ENCODE results near the gene CAVIN2.

CAVIN2 gene

DNA sequence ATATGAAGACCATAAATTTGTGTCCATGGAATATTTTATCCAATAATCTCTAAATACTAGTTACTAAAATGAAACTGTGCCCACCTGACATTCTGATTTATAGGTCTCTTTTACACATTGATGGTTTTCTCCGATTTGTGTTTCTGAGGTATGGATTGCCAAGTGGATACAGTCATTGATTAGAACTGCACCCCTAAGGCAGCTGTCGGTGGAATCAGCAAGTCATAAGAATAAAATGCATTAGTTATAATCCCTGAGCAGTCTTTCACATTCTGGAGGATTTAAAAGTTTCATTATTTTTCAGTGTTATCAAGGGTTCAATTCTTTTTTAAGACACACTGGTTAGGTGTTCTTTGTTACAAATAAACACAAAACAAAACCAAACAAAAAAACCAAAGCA is 6.0 kb downstream of the CAVIN2 start:
- DNase-seq (ENCODE audit: extremely low read depth in 1 of 2, low read depth in 1 of 2) = no peak

DNA sequence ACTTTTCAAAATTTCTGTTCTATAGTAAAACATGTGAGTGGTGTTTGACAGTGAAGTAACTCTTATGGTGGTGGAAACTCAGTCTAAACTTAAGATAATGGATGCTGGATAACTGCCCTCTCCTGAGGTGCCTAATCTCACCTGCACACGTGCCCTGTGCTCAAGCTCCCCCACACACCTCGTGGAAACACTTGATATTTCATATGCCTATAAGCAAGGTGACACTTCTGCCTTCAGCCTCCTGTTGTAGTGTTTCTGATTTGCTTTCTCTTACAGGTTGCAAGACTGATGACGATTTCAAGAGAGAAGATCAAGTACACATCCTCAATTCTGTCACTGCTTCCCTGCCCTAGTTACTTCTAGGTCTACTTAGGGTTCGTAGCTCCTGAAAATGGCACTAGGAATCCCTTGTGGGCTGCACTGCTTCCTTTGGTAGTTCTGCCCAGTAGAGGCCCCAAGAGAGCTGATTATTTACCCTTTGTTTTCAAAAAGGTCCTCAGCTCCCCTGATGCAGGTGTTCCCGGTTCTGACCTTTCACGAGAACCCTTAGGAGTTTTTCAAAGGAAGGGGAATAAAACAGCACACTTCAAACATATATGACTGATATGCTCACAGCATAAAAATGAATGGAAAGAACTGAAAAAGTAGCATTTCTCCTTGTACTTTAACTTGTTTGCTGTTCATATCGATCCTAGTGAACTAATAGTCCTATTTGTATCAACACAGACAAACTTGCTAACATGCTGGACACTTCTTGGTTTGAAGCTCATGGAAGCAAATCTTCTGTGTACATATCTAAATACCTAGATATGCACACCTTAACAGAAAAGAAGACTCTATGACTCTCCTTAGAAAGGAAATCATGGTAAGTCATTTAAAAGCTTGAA is 6.7 kb downstream of the CAVIN2 start:
- DNase-seq (ENCODE audit: extremely low read depth in 1 of 2, low read depth in 1 of 2) = no peak

DNA sequence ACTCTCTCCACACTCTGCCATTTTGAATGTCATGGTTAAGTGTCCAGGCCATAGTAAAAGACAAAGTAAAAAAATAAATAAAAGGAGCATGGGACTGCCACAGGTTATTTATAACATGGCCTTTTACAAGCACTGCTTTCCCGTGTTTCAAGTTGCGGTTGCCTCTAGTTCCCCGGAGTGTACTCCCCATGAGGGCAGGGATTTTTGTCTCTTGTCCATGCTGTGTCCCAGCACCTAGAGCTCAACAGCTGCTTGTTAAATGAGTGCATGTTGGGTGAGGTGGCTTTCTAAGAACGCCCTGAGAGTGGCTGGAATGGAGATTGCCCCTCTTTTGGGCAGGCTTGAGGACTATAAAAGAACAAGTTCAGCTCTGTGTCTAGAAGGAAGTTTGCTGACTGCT is 8.4 kb downstream of the CAVIN2 start:
- no peak for DNase-seq (ENCODE audit: extremely low read depth in 1 of 2, low read depth in 1 of 2)

DNA sequence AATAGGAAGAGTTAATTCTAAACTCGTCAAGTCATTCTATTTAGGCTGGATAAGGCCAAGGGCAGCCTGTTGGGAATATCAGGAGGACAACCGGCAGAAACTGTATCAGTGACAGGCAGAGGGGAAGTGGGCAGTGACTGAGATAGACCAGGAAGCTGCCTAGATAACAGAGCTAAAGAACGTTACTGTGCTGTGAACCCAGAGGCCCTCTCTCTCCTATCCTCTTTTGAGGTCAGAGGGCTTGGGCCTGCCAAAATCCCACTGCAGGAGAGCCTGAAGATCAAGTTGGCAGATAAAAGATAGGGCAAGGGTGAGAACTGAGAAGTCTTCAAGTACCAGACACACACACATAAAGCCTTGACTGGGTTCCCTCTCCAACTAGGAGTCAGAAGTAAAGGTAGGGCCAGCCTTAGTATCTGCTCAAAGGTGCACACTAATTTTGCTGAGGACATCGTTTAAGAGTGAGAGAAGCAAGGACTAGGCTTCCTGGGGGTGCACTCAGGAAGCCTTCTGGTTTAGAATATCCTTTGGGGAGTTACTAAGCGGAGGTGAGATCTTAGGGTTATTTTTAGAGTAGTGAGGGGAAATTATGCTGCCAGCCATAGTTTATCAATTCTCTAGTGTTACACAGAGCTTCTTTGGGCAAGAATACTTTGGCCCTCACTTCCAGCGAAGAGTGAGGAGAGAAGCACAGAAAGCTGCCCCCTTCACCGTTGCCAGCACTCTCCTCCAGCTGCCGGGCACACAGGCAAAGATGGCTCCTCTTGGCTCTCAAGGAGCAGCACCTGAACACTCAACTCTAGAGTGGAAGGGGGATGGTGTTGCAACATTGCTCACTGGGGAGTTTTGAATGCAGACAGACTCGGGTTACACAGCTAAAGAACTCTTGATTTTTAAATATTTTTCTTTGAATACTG is 9.8 kb downstream of the CAVIN2 start:
- no peak for DNase-seq (ENCODE audit: extremely low read depth in 1 of 2, low read depth in 1 of 2)

DNA sequence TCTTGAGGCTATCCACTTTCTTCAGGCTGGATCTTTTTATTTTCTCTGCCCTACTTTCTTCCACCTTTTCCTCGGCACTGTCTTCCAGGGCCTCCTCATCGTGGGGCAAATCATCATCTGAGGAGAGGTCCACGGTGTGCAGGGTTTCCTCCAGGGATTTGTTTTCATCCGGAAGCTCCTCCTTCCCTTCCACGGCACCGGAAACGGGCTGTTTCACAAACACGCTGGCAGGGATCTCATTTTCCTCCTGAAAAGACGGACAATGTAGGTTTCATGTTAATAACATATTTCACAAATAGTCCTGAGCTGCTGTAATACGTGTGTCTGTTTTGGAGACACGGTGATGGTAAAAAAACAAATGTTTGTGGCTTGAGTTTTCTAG is 10.4 kb downstream of the CAVIN2 start:
- DNase-seq (ENCODE audit: extremely low read depth in 1 of 2, low read depth in 1 of 2) = no peak

DNA sequence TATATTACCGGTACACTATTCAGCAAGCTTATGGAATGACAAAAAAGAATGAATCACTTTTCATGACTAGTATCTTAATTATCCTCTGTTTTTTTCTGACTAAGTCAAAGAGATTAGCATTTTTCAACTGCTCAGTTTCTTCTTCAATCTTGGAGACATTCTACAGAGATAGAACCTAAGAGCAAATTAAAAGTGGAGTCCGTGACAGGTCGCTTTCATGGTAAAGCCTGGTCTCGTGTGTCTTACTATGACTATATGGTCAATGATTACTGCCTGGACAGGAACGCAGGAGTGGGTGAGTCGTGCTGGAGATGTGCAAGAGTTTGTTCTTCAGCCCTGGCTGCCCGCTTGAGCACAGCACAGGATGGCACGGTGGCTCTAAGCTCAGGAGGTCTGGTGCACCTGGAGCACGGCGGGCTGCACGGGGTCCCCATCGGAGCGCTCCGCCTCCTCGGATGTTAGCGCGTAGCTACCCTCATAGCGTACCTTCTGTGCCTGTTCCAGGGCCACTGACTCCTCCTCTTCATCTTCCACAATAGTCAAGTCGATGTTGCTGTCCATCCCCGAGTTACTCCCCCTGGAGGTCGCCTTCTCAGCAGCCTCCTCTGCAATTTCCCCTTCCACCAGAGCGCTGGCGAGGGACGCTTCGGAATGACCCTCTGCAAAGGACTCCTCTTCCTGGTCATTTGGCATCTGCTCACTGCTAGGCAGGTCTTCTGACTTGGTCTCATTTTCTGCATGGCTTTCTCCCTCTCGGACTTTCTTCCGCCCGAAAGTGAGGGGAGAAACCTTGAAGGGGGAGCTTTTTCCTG is 11.1 kb downstream of the CAVIN2 start:
- DNase-seq (ENCODE audit: extremely low read depth in 1 of 2, low read depth in 1 of 2) = no peak

DNA sequence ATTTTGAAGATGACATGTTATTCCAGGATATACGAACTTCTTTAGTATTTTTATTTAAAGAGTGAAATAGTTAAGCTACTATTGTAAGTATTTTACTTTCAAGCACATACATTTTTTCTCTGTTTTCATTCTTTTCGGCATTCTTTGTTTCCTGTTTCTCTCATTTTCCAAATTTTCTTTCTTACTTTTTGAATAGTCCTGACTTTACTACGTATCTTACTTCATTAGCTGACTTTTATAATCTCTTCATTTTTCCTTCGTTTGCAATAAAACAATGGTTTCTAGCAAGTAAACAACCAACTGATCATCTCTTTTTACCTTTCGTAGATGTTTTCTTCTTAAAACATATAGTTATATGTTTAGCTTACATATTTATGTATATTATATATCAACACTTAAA is 11.8 kb downstream of the CAVIN2 start:
- DNase-seq (ENCODE audit: extremely low read depth in 1 of 2, low read depth in 1 of 2) = no peak

DNA sequence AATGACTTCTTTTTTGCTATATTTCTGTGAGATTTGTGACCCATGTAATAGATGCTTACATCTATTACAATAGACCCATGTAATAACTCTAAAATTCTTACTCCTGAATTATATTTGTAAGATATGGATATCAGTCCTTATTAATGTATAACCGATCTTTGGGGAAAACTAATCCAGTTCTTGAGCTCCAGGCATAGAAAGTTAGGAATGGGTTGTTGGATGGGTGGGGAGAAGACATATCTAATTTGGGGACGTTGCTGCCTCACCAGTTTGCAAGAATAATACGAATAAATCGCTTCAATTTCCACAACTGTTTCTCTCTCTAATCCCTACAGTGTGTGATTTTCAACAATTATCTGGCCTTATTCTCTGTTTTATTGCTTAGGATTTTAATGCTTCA is 13.5 kb downstream of the CAVIN2 start:
- no peak for DNase-seq (ENCODE audit: extremely low read depth in 1 of 2, low read depth in 1 of 2)

DNA sequence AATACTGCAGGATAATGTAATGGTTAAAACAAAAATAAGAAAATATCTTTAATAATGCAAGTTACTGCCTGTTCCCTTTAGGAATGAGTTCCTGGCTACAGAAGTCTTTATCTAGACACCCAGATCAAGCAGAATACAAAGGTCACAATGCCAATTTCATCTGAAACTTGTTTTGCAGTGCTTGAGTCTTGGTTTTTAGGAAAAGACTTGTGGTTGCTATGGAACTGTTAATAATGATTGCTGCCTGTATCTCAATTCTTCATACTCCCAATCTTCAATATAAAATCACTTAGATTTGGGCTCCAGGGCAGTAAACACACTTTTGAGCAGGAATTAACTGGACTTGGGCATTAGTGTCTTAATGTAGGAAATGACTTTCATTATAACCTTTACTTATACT is 14.2 kb downstream of the CAVIN2 start:
- DNase-seq (ENCODE audit: extremely low read depth in 1 of 2, low read depth in 1 of 2) = no peak

DNA sequence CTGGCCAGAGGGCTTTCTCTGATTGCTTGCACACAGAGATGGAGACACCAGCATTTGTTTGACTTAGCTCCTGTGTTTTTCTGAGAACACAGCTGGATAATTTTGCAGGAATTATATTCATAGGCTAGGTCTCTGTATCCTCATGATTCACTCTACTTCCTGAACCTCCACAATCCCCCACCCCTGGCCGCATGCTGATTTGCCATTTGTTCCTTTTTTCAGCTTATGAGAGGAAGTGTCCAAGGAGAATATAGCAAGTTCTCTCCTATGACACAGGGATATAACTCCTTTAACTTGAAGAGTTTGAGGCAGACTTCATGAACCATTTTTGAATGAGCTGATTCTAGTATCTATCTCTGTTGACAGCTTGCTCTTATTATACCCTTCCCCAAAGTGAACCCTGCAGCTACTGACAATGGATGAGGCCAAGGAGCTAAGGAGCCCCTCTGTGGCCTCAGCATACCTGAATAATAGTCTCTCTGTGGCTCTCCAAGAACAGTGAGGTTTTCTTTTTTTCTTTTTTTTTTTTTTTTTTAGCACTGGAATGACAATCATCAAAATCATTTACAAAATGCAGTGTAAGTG is 15.4 kb downstream of the CAVIN2 start:
- no peak for DNase-seq (ENCODE audit: extremely low read depth in 1 of 2, low read depth in 1 of 2)

DNA sequence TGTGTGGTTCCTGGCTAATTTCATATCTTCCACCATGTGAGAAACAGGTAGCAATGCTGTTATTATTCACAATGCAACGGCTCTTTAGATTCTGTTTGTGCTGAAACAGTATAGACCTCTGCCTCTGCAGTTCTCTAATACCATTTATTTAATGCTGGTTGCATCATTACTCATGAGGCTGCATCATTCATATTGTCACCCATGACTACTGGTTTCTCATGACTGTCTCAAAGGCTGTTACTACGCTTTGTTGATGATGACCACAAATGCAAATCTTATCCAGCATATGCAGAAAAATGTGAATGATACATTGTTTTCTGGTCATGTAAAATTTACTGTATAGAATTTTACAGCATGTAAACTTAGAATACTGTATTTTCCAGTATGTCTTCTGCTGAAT is 22.5 kb downstream of the CAVIN2 start:
- no peak for DNase-seq (ENCODE audit: extremely low read depth in 1 of 2, low read depth in 1 of 2)

DNA sequence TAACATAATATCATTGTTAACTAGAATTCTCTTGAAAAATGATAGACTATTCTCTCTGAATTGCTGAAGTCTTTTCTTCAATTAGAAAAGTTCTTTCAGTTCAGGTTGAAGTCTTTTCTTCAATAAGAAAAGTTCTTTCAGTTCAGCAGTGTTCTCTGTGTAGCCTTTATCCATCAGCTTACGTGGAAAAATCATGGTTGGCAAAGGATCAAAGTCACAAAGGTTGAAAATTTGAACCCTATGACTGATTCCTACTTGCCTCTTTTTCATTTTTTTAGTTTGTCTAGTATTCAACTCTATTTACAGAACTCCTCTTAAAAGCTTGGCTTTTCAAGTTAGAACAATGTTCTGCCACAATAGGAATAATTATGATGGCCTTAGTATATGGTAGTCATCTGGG is 25.8 kb downstream of the CAVIN2 start:
- DNase-seq (ENCODE audit: extremely low read depth in 1 of 2, low read depth in 1 of 2) = no peak

DNA sequence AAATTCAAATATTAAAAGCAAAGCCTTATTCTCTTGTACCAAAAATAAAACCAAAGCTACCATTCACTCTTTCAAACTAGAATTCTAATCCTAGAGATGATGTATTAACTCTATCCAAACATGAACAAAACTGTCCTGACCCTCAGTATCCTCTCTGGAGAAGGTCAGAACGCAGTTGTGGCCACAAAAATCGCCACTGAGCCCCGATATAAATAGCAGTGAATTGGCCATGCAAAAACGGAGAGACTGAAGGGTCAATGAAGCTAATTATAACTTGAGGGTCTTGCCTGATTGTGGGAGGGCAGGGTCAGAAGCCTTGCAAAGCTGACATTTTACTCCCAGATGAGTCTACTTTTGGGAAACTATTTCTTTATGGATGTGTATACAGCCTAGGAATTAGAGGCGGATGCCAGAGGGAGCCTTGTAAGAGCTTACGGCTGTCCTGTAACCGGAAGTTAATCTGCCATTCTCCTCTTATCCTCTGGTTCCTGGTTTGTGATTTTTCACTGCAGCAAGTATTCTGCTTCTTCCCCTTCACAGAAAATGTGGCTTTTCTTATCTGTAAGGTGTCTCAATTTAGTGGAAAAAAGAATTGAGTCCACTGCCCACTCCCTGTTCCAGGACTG is 28.1 kb downstream of the CAVIN2 start:
- no peak for DNase-seq (ENCODE audit: extremely low read depth in 1 of 2, low read depth in 1 of 2)

DNA sequence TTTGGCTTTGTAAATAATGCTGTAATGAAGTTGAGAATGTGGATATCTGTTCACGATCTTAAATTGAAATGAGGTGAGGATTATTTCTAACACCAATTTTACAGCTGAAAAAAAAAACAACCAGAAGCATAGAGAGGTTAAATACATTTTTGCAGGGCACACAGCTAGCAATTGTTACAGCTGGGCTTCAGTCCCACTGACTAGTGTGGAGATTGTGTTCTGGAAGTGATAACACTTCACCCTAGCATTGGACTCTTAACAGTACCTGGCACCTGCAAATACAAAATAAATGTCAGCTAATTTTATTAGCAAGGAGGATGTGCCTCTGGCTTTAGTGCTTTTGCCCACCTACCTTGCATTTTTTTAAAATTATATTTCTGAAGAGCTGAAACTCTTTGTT is 28.8 kb downstream of the CAVIN2 start:
- no peak for DNase-seq (ENCODE audit: extremely low read depth in 1 of 2, low read depth in 1 of 2)

DNA sequence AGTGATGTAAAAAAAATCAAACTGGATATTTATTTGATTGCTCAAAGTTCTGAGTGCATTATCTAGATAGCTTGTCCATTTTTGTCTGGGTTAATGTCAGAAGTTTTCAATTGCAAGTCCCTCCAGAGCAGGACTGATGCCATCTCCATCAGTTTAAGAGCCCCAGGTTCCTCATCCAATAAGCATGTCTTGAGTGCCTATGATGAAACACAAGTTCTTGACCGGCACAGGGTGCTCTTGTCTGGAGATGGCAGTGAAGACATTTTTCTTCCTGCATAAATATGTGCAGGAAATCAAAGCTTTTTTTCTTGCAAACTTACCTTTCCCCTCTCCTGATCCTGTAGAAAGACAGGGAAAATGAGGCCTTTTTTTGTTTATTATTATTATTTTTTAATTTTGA is 31.9 kb downstream of the CAVIN2 start:
- DNase-seq (ENCODE audit: extremely low read depth in 1 of 2, low read depth in 1 of 2) = no peak

DNA sequence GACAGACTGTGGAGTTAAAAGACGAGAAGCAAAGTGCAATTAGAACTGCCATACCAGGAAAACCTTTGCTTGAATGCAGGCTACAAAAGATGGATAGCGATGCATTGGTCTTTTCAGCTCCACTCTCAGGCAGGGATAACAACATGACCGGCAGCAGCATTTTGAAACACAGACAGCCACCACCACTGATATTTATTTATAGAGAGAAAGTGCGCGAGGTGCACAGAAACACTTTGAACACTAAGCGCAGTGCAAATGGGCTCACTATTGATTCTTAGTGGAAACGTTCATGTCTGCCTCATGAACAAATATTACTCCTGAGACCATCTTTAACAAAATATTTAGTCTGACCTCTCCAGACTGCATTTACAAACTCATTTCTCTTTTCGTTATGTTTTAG is 32.9 kb downstream of the CAVIN2 start:
- DNase-seq (ENCODE audit: extremely low read depth in 1 of 2, low read depth in 1 of 2) = no peak

DNA sequence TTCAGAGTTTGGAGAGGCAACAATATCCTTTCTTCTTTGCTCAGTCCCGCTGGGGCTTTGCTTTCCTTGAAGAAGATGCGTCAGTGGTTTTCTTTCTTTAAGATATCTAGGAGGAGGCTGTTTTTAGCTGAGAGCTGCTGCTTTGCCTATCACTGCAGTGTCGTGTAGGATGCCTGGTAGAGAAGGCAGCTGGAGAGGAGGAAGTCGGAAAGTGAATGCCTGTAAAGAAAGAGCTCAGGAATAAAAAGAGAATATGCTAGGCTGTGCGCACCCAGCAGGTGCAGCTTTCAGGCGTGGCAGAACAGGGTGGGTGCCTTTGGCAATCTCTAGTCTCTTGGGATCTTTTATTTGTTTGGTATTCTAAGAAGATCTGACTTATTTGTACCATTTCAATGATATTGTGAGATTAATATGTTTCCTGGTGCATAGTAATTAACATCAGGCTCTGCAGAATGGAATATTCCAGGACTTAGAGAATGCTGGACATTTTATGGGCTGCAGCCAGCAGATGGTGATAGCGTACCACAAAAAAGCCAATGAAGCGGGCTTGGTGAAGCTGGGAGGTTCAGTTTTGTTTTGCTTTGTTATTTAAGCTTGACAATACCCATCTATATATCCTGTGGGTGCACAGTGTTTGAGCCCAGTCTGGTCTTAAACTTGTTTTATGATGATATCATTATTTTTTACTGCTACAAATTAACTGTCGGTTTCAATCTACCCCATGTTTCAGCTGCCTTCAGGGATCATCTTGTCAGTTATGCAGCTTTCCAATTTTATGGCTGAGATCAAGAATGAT is 34.9 kb downstream of the CAVIN2 start:
- DNase-seq (ENCODE audit: extremely low read depth in 1 of 2, low read depth in 1 of 2) = peak in 1 of 2 donors; percentile 1

DNA sequence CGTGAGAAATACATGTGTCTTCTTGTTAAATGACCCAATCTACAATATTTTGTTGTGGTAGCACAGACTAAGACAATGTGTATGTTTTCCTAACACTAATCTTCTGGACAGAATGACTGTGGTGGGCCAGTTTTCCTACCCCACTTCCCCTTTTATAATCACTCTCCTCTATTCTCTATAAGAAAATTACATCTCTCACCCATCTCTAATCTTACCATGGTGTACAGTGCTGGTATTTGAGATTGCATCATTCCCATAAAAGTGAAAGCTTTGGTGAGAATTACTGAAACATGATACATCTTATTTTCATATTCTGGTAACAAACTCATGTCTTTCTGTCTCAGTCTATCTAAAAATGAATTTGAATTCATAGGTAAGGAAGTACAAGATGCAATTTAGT is 40.5 kb downstream of the CAVIN2 start:
- no peak for DNase-seq (ENCODE audit: extremely low read depth in 1 of 2, low read depth in 1 of 2)

DNA sequence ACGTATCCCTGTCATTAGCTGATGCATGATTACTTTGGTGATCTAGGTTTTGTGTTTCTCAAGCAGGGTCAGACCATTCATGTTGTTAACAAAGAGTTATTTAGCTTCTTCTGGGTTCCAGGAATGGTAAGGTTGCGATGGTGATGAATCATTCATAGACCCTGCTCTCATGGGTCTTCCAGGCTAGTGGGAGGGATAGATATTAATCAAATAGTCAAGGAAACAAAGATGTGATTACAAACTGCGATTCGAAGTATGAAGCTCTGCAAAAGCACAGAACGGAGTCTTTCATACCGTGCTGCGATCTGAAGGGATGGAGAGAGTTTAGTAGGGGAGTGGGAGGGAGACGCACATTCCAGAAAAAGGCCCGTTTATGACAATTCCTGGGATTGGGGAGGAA is 42.1 kb downstream of the CAVIN2 start:
- no peak for DNase-seq (ENCODE audit: extremely low read depth in 1 of 2, low read depth in 1 of 2)

DNA sequence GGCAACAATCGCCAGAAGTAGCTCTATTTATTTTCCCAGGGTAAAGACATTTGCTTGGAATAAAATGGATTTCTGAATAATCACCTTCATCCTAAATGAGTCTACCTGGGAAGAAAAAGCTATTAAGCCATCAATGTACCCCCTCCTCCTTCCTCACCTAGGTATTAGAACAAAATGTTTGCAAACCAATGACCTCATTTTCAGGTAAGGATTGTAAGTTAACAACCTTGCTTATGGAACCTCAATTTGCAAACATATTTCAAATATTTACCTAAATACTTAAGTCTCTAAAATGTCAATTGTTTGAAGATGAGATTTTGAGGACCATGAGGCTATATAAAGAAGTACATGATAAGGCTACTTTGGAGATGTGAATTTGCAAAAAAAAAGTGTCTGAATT is 43.9 kb downstream of the CAVIN2 start:
- DNase-seq (ENCODE audit: extremely low read depth in 1 of 2, low read depth in 1 of 2) = no peak

Data from activated CD8-positive, alpha-beta memory T cell treated with anti-CD3 and anti-CD28 coated beads for 1 hour (primary cell).